ENCODE data around the gene GRIK4. TPM values are rescaled to one million over a fixed set of nuclear protein-coding genes. Genes with fewer than 3 reads are reported as not detected.

GRIK4 gene
- total RNA-seq, 1 experiment from 2014 or later = not detected

- DNase-seq = no peak
- no peak overlapping the region for H3K4me2 ChIP-seq
These were observed 315.6 kb downstream of the GRIK4 start for GRCh38 chr11:120827198-120827597.

GRCh38 chr11:120827820-120828219 is 316.3 kb downstream of the GRIK4 start:
- H3K4me2 ChIP-seq = no peak overlapping the region
- ChIA-PET POLR2A (ENCODE audit: unreplicated experiment) (no interaction called here), CTCF (no interaction called here)
- no TSS peak for BruUV-seq (replicated peaks)
- intact Hi-C loops (cut with micrococcal nuclease; ENCODE audit: unreplicated experiment) = no loop called here
- H3K9me2 ChIP-seq (ENCODE audit: insufficient read depth) = no peaks in the 10 kb centered on the region
- no peaks in the 10 kb centered on the region for H4K20me1 ChIP-seq (ENCODE audit: insufficient read depth)
- no peak overlapping the region for H3K4me3 ChIP-seq
- H2AFZ ChIP-seq = no peak overlapping the region
- no peak overlapping the region for H3K27ac ChIP-seq
- TF ChIP-seq EZH2 (IDR thresholded peaks at IDR 0.05; ENCODE audit: low read depth) = no peak
- TF ChIP-seq CTCF (conservative IDR thresholded peaks at IDR 0.05) = no peak
- no peaks in the 10 kb centered on the region for H3F3A ChIP-seq (ENCODE audit: insufficient read depth, low read depth)
- DNase-seq = no peak
- H3K27me3 ChIP-seq (ENCODE audit: insufficient read depth, low read depth) = peaks cover 44% of the 10 kb centered on the region
- no peaks in the 10 kb centered on the region for H3K4me1 ChIP-seq (replicated peaks; ENCODE audit: insufficient read depth)
- no peaks in the 10 kb centered on the region for H3K9me3 ChIP-seq (ENCODE audit: insufficient read depth, low read depth)
- H3K79me2 ChIP-seq (ENCODE audit: low read depth) = no peaks in the 10 kb centered on the region
- H3K36me3 ChIP-seq (ENCODE audit: low read depth) = no peaks in the 10 kb centered on the region

More at GRCh38 chr11:120827198-120827597, 315.6 kb downstream of the GRIK4 start:
- ChIA-PET CTCF (no interaction called here), POLR2A (ENCODE audit: unreplicated experiment) (no interaction called here)
- intact Hi-C loops (cut with micrococcal nuclease; ENCODE audit: unreplicated experiment) = no loop called here
- BruUV-seq (replicated peaks) = no TSS peak
- Histone ChIP-seq H3K79me2 (ENCODE audit: low read depth) (no peaks in the 10 kb centered on the region), H4K20me1 (ENCODE audit: insufficient read depth) (no peaks in the 10 kb centered on the region), H3K9me2 (ENCODE audit: insufficient read depth) (no peaks in the 10 kb centered on the region), H3K27ac (no peak overlapping the region), H3K4me1 (replicated peaks; ENCODE audit: insufficient read depth) (no peaks in the 10 kb centered on the region), H3K27me3 (ENCODE audit: insufficient read depth, low read depth) (peaks cover 40% of the 10 kb centered on the region), H2AFZ (no peak overlapping the region), H3K4me3 (no peak overlapping the region), H3K9me3 (ENCODE audit: insufficient read depth, low read depth) (no peaks in the 10 kb centered on the region), H3K36me3 (ENCODE audit: low read depth) (no peaks in the 10 kb centered on the region), H3F3A (ENCODE audit: insufficient read depth, low read depth) (no peaks in the 10 kb centered on the region)
- no peak for TF ChIP-seq CTCF (conservative IDR thresholded peaks at IDR 0.05)
- no peak for TF ChIP-seq EZH2 (IDR thresholded peaks at IDR 0.05; ENCODE audit: low read depth)

- Histone ChIP-seq H3K4me3 (no peak overlapping the region), H3K4me2 (no peak overlapping the region), H3K9me2 (ENCODE audit: insufficient read depth) (no peaks in the 10 kb centered on the region), H3K36me3 (ENCODE audit: low read depth) (no peaks in the 10 kb centered on the region), H3K27me3 (ENCODE audit: insufficient read depth, low read depth) (peaks cover 44% of the 10 kb centered on the region), H3K9me3 (ENCODE audit: insufficient read depth, low read depth) (no peaks in the 10 kb centered on the region), H3K79me2 (ENCODE audit: low read depth) (no peaks in the 10 kb centered on the region), H4K20me1 (ENCODE audit: insufficient read depth) (no peaks in the 10 kb centered on the region), H3K27ac (no peak overlapping the region), H2AFZ (no peak overlapping the region), H3K4me1 (replicated peaks; ENCODE audit: insufficient read depth) (no peaks in the 10 kb centered on the region), H3F3A (ENCODE audit: insufficient read depth, low read depth) (no peaks in the 10 kb centered on the region)
- CTCF ChIA-PET = no interaction called here
- BruUV-seq (replicated peaks) = no TSS peak
- TF ChIP-seq CTCF (conservative IDR thresholded peaks at IDR 0.05) (no peak), EZH2 (IDR thresholded peaks at IDR 0.05; ENCODE audit: low read depth) (no peak)
- DNase-seq = no peak
- POLR2A ChIA-PET (ENCODE audit: unreplicated experiment) = no interaction called here
- intact Hi-C loops (cut with micrococcal nuclease; ENCODE audit: unreplicated experiment) = no loop called here
These were observed 317.3 kb downstream of the GRIK4 start for GRCh38 chr11:120828847-120829246.
